HG03280 (cell line): ENCODE data around the gene HSPA14.
"Not testable (repeated sequence)": the region's sequence is repeated elsewhere in the genome, so short reads cannot be mapped to it uniquely, and the experiment has no call there.

Source experiments
- ATAC-seq: cut with Tn5 transposase; IDR thresholded peaks from one replicate; pipeline ENCODE4 v1.9.1; 2021; ENCODE audit warnings: mild to moderate bottlenecking, moderate library complexity; ENCODE audit not compliant: unreplicated experiment

The HSPA14 gene, protein sequence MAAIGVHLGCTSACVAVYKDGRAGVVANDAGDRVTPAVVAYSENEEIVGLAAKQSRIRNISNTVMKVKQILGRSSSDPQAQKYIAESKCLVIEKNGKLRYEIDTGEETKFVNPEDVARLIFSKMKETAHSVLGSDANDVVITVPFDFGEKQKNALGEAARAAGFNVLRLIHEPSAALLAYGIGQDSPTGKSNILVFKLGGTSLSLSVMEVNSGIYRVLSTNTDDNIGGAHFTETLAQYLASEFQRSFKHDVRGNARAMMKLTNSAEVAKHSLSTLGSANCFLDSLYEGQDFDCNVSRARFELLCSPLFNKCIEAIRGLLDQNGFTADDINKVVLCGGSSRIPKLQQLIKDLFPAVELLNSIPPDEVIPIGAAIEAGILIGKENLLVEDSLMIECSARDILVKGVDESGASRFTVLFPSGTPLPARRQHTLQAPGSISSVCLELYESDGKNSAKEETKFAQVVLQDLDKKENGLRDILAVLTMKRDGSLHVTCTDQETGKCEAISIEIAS

DNA sequence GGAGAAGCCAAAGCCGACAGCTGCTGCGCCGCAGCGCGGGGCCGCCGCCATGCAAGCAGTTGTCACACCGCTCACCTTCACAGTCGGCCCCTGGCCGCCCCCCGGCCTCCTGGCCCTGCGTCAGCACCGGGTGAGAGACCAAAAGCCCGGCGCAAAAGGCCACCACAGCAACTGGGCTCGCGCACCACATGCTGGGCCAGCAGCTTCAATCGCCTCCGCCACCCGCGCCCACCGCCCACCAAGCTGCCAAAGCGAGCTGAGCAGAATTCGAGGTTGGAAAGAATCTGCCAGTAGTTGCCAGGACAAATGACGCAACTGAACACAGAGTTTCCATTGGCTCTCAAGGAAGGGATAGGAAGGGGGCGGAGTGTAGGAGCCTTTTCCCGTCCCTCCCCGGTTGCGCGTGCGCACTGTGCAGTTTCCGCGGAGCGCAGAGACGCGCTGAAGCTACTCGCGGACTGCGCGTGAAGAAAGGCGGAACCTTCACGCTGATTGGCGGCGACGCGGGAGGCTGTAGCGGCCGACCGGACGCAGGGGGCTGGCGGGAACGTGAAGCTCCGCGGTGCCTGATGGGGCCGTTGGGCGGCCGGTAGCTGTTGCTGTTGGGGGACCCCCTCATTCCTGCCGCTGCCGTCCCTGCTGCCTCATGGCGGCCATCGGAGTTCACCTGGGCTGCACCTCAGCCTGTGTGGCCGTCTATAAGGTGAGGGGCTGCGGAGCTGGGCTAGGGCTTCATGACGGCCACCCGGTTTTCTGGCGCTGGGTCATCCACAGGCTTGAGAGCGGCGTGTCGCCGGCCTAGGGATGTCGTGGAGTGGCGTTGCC is at the start of gene HSPA14, which contains the start of the genes CDNF and MSANTD7:
HSPA14 (plus strand) TSS at position 550 of the 825 bp plus-strand sequence; CDS start at position 647, 97 bp downstream.
CDNF (minus strand) TSS at position 281 of the 825 bp plus-strand sequence; CDS start at position 190, 91 bp downstream.
MSANTD7 (plus strand) TSS at position 550 of the 825 bp plus-strand sequence. CDS start 3,979 bp downstream, outside the sequence.
- peak; percentile 94 for ATAC-seq

DNA sequence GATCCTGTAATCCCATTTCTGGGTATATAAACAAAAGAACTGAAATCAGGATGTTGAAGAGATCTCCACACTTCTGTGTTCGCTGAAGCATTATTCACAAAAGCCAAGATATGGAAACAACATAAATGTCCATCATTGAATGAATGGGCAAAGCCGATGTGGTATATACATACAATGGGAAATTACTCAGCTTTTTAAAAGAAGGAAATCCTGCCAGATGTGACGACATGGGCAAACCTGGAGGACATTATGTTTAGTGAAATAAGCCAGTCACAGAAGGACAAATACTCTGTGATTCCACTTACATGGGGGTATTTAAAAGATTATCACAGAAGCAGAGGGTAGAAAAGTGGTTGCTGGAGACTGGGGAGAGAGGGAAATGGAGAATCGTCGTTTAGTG is 39.5 kb upstream of the HSPA14 start:
- ATAC-seq: no peak

DNA sequence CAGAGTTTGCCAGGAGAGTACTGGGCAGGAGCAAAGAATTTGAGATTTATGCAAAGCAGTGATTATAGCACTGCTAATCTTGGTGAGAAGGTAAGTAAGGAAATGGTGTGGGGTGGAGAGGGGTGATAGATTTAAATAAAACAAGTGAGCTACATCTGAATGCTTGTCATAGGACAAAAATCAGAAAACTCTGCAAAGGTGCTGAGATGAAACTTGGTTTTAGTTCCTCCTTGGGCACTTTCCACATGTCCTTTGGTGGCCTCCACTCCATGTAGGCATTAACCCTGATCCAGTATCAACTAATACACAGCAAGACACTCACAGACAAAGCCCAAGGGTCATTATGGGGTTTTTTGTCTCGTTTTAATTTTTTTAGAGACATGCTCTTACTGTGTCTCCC is 37.7 kb upstream of the HSPA14 start:
- ATAC-seq: no peak

DNA sequence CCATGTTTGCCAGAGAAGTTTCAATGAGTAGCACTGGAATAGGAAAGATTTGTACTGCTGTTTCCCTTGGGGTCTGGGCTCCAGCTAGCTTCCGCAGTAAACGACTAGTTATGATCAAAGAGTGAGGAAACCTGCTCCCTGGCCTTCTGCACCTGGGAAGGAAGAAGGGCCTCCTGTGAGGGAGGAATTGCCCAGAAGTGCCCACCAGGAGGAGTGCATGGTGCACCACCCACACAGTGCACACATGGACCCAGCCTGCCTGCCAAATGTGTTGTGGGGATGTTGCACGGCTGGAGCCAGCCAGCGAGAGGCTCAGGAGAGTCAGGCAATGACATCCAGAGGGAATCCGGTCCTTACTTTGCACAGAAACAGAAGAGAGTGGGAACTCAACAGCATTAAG is 36.4 kb upstream of the HSPA14 start:
- ATAC-seq: no peak

DNA sequence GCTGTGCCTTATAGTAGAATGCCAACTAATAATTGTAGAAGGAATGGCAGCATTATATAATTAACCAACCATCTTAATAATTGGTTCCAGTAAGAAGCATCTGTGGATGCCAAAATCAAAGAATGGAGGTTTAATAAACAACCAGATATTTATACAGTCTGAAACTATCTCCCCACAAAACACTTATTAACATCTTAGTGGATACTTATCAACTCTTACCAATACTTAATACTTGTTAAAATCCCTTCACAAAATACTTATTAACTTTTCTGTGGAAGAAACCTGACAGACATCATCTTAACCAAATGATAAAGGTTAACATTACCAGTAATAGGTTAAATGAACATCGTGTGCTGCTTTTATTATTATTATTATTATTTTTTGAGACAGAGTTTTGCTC is 34.3 kb upstream of the HSPA14 start:
- ATAC-seq: no peak

DNA sequence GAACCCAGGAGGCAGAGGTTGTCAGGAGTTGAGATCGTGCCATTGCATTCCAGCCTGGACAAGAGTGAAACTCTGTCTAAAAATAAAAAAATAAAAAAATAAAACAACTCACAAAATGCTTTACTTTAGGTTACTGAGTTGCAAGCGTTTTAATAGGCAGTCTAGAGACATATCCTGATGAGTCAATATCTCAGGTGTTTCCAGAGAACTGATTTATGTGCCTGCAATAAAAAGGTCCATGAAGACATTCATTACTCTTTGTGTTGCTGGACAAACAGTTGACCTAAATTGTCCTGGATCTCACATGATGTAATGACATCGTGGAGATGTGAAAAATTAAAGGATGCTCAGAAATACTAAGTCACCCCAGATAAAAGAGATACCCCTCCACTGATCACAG is 31.8 kb upstream of the HSPA14 start:
- no peak for ATAC-seq

DNA sequence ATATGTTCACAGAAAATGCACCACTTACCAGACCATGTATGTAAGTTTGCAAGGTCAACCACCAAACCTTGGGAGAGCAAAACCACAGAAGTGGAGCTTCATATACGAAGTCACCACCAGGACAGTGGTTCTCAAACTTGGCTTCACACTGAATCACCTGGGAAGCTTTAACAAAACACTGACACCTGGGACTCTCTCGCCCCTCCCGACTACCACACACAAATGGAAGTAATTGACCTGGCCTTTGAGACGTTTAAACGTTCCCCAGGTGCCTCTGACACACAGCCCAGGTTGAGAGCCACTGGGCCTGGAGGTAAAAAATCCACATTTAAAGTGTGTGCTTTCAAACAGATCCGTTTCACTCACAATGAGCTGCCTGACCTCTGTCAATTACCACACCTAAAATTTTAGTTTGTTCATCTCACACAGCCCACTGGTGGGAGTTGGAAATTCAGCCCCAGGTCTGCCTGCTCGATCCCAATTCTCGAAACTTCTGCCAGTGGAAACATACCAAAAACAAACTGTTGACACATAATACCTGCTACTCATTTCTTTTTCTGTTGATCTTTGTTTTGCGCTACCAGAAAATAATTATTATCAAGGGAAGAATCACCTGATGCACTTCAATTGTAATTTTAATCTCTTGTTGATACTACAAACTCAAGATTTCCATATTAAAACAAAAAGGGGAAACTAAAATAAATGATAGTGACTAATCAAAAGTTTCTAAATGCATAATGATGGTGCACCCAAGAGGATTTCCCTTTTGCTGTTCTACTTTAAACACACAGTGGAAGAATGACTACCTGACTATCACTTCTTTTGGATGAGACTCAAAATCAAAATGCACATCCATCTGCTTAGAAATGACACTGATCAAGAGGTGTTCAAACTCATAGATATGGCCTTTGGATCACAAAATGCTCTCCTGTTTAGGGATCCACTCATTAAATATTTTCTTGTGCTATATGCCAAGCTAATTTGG is 26.8 kb upstream of the HSPA14 start:
- ATAC-seq: no peak

DNA sequence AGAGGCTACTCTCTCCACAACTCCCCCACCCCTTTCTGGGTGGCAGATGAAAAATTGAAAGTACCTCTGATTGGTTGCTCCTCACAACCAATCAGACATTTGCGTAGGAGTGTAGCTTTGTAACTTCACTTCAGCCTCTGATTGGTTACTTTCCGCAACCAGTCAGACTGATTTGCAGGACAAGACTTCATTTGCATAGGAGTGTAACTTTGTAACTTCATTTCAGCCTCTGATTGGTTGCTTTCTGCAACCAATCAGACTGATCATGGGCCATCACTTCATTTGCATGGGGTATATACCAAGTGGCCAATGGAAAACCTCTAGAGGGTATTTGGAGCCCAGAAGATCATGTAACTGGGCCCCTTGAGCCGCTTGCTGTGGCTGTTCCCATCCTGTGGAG is 25.8 kb upstream of the HSPA14 start:
- ATAC-seq: no peak

DNA sequence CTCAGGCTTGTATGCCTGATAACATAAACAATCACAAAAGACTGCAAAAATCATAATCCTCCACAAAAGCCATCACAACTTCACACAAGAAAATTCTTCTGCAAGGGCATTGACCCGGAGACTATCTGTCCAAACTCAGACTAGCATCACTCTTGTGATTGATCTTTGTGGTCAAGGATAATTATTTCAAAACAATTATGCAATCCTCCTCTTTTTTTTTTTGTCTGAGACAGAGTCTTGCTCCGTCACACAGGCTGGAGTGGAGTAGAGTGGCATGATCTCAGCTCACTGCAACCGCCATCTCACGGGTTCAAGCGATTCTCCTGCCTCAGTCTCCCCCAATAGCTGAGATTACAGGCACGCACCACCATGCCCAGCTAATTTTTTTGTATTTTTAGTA is 22.4 kb upstream of the HSPA14 start:
- no peak for ATAC-seq

DNA sequence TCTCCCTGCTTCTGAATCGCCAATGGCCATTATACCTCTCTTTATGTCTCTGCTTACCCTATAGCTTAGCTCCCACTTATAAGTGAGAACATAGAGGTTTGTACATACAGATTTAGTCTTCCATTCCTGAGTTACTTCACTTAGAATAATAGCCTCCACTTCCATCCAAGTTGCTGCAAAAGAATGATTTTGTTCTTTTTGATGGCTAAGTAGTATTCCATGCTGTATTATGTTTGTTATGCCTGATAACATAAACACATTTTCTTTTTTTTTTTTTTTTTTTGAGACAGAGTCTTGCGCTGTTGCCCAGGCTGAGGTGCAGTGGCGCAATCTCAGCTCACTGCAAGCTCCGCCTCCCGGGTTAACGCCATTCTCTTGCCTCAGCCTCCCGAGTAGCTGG is 21.4 kb upstream of the HSPA14 start:
- ATAC-seq: not testable (repeated sequence)

DNA sequence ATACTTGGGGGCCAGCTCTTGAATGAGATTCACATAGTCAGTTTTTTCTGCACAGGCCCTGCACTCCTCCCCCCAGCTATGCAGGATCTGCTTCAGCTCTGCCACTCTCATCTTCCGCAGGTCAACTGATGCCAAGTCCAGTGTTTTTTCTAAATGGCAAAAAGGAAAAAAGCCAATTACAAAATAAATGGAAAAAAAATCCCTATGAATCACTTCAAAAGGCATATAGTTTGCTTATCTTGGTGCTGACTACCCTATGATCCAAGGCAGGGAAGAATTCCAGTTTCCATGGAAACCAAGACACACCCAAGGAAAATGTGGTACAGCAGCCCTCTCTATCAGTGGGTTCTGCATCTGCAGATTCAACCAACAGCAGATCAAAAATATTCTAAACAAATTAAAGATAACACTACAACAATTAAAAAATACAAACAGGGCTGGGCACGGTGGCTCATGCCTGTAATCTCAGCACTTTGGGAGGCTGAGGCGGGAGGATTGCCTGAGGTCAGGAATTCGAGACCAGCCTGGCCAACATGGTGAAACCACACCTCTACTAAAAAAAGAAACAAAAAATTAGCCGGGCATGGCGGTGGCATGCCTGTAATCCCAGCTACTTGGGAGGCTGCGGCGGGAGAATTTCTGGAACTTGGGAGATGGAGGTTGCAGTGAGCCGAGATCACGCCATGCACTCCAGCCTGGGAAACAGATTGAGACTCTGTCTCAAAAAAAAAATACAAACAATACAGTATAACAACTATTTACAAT is 17.9 kb upstream of the HSPA14 start:
- no peak for ATAC-seq

DNA sequence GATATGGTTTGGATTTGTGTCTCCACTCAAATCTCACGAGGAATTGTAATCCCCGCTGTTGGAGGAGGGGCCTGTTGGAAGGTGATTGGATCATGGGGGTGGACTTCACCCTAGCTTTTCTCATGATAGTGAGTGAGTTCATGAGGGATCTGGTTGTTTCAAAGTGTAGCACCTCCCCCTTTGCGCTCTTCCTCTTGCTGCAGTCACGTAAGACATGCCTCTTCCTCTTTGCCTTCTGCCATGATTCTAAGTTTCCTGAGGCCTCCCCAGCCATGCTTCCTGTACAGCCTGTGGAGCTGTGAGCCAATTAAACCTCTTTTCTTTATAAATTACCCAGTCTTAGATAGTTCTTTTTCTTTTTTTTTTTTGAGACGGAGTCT is 17.3 kb upstream of the HSPA14 start:
- no peak for ATAC-seq

DNA sequence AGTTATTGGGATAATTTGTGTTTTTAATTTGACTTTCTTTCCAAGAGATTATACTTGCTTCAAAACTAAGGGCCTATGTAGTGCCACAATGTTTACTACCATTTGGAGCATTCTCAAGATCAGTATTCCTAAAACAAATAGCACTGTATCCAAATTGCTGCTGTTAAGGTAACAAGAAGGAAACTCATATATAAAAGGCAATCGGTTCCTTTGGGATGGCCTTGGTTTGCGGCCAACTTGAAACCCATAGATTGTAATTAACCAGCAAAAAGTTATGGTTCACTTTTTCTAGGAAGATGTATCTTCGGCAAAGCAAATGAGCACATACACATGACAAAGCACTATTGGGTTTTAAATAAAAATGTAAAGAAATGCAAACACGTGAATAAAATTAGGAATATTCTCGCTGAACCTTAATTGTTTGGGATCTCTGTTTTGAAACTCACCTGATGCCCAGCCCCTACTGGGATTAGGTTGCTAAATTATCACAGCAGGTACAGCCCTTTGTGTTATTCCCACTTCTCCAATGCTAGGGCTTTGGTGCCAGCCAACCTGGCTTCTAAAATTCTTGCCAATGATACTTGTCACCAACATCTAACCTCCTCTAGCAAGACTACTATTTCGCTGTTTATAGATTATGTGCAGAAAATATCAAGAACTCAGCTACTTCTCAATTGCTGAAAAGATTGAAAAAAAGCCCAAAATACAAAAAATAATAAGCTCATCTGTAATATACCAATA is 16.3 kb upstream of the HSPA14 start:
- ATAC-seq: no peak

DNA sequence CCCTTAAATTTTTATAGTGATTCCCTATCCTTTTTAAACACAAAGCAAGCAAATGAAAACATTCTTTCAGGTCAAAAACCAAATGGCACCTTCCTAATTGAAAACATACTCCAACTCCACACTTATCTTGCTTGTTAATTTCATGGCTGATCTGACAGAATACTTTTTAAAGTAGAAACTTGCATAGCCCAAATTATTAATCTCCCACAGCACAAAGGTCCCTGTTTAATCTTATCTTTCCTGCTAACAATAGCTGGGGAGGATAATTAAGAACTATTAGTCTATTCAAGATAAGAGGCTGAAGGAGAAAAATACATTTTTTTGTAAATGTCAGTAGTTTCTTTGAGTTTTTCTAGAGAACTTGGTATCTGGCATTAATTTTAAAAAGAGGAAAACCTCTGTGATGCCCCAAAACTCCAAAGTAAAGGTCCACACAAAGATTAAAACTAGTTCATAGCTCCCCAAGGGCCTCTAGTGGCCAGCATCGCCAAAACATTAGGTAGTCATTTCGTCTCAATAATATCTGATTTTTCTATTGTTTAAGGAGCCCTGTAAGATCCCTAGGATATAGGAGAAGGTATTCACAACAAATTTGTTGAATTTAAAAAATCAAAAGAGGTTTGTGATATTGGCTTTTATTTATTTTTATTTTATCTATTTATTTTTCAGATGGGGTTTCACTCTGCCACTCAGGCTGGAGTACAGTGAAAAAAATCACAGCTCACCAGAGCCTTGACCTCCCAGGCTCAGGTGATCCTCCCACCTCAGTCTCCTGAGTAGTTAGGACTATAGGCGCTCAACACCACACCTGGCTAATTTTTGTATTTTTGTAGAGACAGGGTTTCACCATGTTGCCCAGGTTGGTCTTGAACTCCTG is 15.0 kb upstream of the HSPA14 start:
- ATAC-seq: no peak

DNA sequence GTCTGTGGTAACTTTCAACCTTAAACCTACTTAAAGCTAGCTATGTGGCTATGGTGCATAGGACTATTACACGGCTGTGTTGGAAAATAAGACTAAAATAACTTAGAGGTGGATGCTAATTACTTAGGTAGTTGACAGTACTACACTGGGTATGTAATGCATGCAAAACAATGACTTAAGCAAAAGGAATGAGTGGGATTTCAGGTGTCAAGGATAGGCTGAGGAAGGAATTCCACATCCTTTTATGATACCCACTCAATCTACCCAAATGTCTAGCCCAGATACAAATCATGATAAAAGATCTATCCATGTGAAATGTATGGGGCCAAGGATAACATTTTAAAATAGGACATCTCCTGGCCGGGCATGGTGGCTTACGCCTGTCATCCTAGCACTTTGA is 14.1 kb upstream of the HSPA14 start:
- no peak for ATAC-seq

DNA sequence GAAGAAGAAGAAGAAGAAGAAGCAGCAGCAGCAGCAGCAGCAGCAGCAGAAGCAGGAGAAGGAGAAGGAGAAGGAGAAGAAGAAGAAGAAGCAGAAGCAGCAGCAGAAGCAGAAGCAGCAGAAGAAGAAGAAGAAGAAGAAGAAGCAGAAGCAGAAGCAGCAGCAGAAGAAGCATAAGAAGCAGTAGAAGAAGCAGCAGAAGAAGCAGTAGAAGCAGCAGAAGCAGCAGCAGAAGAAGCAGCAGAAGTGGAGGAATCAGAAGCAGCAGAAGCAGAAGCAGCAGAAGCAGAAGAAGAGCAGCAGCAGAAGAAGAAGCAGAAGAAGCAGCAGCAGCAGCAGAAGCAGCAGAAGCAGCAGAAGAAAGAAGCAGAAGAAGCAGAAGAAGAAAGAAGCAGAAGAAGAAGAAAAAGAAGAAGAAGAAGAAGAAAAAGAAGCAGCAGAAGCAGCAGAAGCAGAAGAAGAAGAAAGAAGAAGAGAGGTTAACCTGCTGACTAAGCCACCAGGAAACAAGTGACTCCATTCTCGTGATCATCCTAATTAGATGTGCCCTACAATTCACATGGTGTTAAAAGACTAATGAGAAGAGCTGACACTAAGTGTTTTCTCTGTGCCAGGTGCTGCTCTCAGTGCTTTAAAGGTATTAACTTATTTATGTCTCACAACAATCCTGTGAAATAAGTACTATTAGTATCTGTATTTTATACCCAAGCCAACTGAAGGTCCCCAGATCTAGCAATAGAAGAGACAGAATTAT is 11.9 kb upstream of the HSPA14 start:
- ATAC-seq: no peak

DNA sequence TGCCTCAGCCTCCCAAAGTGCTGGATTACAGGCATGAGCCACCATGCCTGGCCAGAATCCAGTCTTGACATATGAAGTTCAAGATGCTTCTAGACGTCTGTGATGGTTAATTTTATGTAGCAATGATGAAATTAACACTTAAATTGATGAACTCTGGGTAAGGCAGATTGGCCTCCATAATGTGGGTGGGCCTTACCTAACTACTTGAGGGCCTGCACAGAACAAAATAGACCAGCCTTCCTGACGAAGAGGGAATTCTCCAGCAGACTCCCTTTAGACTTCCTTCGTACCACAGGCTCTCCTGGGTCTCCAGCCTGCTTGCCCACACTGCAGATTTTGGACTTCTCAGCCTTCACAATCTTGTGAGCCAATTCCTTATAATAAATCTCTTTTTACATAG is 5.0 kb upstream of the HSPA14 start:
- no peak for ATAC-seq
